Activated CD8-positive, alpha-beta memory T cell treated with anti-CD3 and anti-CD28 coated beads, Interleukin-2, amount 10 ng/mL, durations not matched to agents 7 days and 5 days (primary cell): ENCODE results near the gene MPPED1. TPM values are rescaled to one million over a fixed set of nuclear protein-coding genes. Genes with fewer than 3 reads are reported as not detected.

ENCODE experiments used
- ATAC-seq: fragments of 150-1000 bp; cut with Tn5 transposase; one replicate; pipeline ENCODE4 v1.10.0; 2021; ENCODE audit warnings: moderate library complexity
- CTCF ChIA-PET: fragments of 350-600 bp; sonication (Branson Sonifier 250); formaldehyde crosslinking; loops from one replicate; lab custom pipeline; 2021; ENCODE audit warnings: antibody characterized with exemption; lab: Charles Lee
- DNase-seq: peaks from one replicate; pipeline ENCODE4 v3.0.0-alpha.2; 2020
- H3K27ac Mint-ChIP-seq: one replicate; pipeline ENCODE4 v1.8.0; 2021; ENCODE audit warnings: mild to moderate bottlenecking, mixed read lengths
- H3K27me3 Mint-ChIP-seq: one replicate; pipeline ENCODE4 v1.8.0; 2021; ENCODE audit warnings: mixed read lengths
- H3K36me3 Mint-ChIP-seq: one replicate; pipeline ENCODE4 v1.8.0; 2021; ENCODE audit warnings: mild to moderate bottlenecking, mixed read lengths
- H3K4me1 Mint-ChIP-seq: one replicate; pipeline ENCODE4 v1.8.0; 2021; ENCODE audit warnings: mixed read lengths
- H3K4me3 Mint-ChIP-seq: one replicate; pipeline ENCODE4 v1.8.0; 2021; ENCODE audit warnings: mild to moderate bottlenecking, moderate library complexity, mixed read lengths
- H3K9me3 Mint-ChIP-seq: one replicate; pipeline ENCODE4 v1.8.0; 2022; ENCODE audit warnings: low read depth, mixed read lengths
- total RNA-seq, 2 experiments: library from RNA; stranded (reverse); gene quantifications; one replicate each; pipeline ENCODE4 v1.2.3, GENCODE V29; 2021

Gene MPPED1
- total RNA-seq, 2 experiments from 2014 or later, result not detected

GRCh38 chr22:43396321-43396933, 15.4 kb upstream of the MPPED1 start:
- DNase-seq (no peak), ATAC-seq (no peak)
- Mint-ChIP-seq H3K4me1 (no peaks in the 10 kb centered on the region), H3K9me3 (no peaks in the 10 kb centered on the region), H3K36me3 (no peaks in the 10 kb centered on the region), H3K27ac (no peak overlapping the region), H3K27me3 (peaks cover 6% of the 10 kb centered on the region), H3K4me3 (no peak overlapping the region)
- CTCF ChIA-PET, result interaction anchor here (0.7 kb wide), 1 partner anchor 140 kb away, joined by 3 read pairs; no protein-coding TSS in a partner anchor

GRCh38 chr22:43396934-43397457, 14.8 kb upstream of the MPPED1 start:
- no peak for DNase-seq
- ATAC-seq, result no peak
- H3K4me1 Mint-ChIP-seq, result no peaks in the 10 kb centered on the region
- CTCF ChIA-PET, result no interaction called here
- H3K4me3 Mint-ChIP-seq, result no peak overlapping the region
- no peaks in the 10 kb centered on the region for H3K9me3 Mint-ChIP-seq
- no peak overlapping the region for H3K27ac Mint-ChIP-seq
- H3K27me3 Mint-ChIP-seq, result peaks cover 6% of the 10 kb centered on the region
- no peaks in the 10 kb centered on the region for H3K36me3 Mint-ChIP-seq

GRCh38 chr22:43397766-43398165, 14.0 kb upstream of the MPPED1 start:
- no peaks in the 10 kb centered on the region for H3K9me3 Mint-ChIP-seq
- no peak for ATAC-seq
- H3K4me3 Mint-ChIP-seq, result no peak overlapping the region
- DNase-seq, result no peak
- no peaks in the 10 kb centered on the region for H3K4me1 Mint-ChIP-seq
- CTCF ChIA-PET, result no interaction called here
- H3K27ac Mint-ChIP-seq, result no peak overlapping the region
- H3K36me3 Mint-ChIP-seq, result no peaks in the 10 kb centered on the region
- peaks cover 6% of the 10 kb centered on the region for H3K27me3 Mint-ChIP-seq

- H3K4me1 Mint-ChIP-seq, result no peaks in the 10 kb centered on the region
- H3K4me3 Mint-ChIP-seq, result no peak overlapping the region
- CTCF ChIA-PET, result no interaction called here
- ATAC-seq (no peak), DNase-seq (no peak)
- no peaks in the 10 kb centered on the region for H3K36me3 Mint-ChIP-seq
- H3K9me3 Mint-ChIP-seq, result no peaks in the 10 kb centered on the region
- peaks cover 6% of the 10 kb centered on the region for H3K27me3 Mint-ChIP-seq
- no peak overlapping the region for H3K27ac Mint-ChIP-seq
Measured at GRCh38 chr22:43398246-43398645, 13.6 kb upstream of the MPPED1 start.

GRCh38 chr22:43398910-43399309, 12.9 kb upstream of the MPPED1 start:
- DNase-seq, result no peak
- no peak for ATAC-seq
- no peaks in the 10 kb centered on the region for H3K4me1 Mint-ChIP-seq
- CTCF ChIA-PET, result no interaction called here
- no peak overlapping the region for H3K4me3 Mint-ChIP-seq
- H3K36me3 Mint-ChIP-seq, result no peaks in the 10 kb centered on the region
- no peaks in the 10 kb centered on the region for H3K9me3 Mint-ChIP-seq
- H3K27ac Mint-ChIP-seq, result no peak overlapping the region
- H3K27me3 Mint-ChIP-seq, result peaks cover 9% of the 10 kb centered on the region

- CTCF ChIA-PET, result no interaction called here
- no peak overlapping the region for H3K27ac Mint-ChIP-seq
- ATAC-seq, result no peak
- H3K9me3 Mint-ChIP-seq, result no peaks in the 10 kb centered on the region
- H3K4me3 Mint-ChIP-seq, result no peak overlapping the region
- H3K27me3 Mint-ChIP-seq, result peaks cover 9% of the 10 kb centered on the region
- no peaks in the 10 kb centered on the region for H3K4me1 Mint-ChIP-seq
- DNase-seq, result no peak
- no peaks in the 10 kb centered on the region for H3K36me3 Mint-ChIP-seq
Measured at GRCh38 chr22:43399338-43399979, 12.4 kb upstream of the MPPED1 start.

- DNase-seq, result no peak
- no peaks in the 10 kb centered on the region for H3K9me3 Mint-ChIP-seq
Measured at GRCh38 chr22:43399980-43400358, 11.8 kb upstream of the MPPED1 start.

GRCh38 chr22:43400449-43400848, 11.4 kb upstream of the MPPED1 start:
- Mint-ChIP-seq H3K9me3 (no peaks in the 10 kb centered on the region), H3K4me3 (no peak overlapping the region), H3K4me1 (no peaks in the 10 kb centered on the region), H3K36me3 (no peaks in the 10 kb centered on the region), H3K27me3 (peaks cover 9% of the 10 kb centered on the region), H3K27ac (no peak overlapping the region)
- CTCF ChIA-PET, result no interaction called here
- no peak for DNase-seq
- ATAC-seq, result no peak

More at GRCh38 chr22:43399980-43400358, 11.8 kb upstream of the MPPED1 start:
- Mint-ChIP-seq H3K36me3 (no peaks in the 10 kb centered on the region), H3K4me3 (no peak overlapping the region), H3K4me1 (no peaks in the 10 kb centered on the region), H3K27me3 (peaks cover 9% of the 10 kb centered on the region), H3K27ac (no peak overlapping the region)
- no peak for ATAC-seq
- CTCF ChIA-PET, result no interaction called here

GRCh38 chr22:43401233-43401632, 10.6 kb upstream of the MPPED1 start:
- no peak for DNase-seq
- Mint-ChIP-seq H3K4me1 (no peaks in the 10 kb centered on the region), H3K27me3 (peaks cover 9% of the 10 kb centered on the region), H3K9me3 (no peaks in the 10 kb centered on the region), H3K27ac (no peak overlapping the region), H3K4me3 (no peak overlapping the region), H3K36me3 (no peaks in the 10 kb centered on the region)
- CTCF ChIA-PET, result interaction anchor here (0.7 kb wide), 1 partner anchor 13 kb away, joined by 3 read pairs; no protein-coding TSS in a partner anchor
- no peak for ATAC-seq

- no peak for ATAC-seq
- DNase-seq, result no peak
- Mint-ChIP-seq H3K9me3 (no peaks in the 10 kb centered on the region), H3K4me3 (no peak overlapping the region), H3K27ac (no peak overlapping the region), H3K27me3 (peaks cover 9% of the 10 kb centered on the region), H3K36me3 (no peaks in the 10 kb centered on the region), H3K4me1 (no peaks in the 10 kb centered on the region)
- CTCF ChIA-PET, result interaction anchor here (0.7 kb wide), 1 partner anchor 13 kb away, joined by 3 read pairs; no protein-coding TSS in a partner anchor
Measured at GRCh38 chr22:43401661-43402060, 10.2 kb upstream of the MPPED1 start.

- Mint-ChIP-seq H3K4me3 (no peak overlapping the region), H3K4me1 (no peaks in the 10 kb centered on the region), H3K9me3 (no peaks in the 10 kb centered on the region), H3K27me3 (peaks cover 7% of the 10 kb centered on the region), H3K36me3 (no peaks in the 10 kb centered on the region), H3K27ac (no peak overlapping the region)
- CTCF ChIA-PET, result no interaction called here
- DNase-seq (no peak), ATAC-seq (no peak)
Measured at GRCh38 chr22:43402128-43402527, 9.7 kb upstream of the MPPED1 start.

GRCh38 chr22:43404673-43405385, 7.0 kb upstream of the MPPED1 start:
- no peaks in the 10 kb centered on the region for H3K36me3 Mint-ChIP-seq
- peaks cover 14% of the 10 kb centered on the region for H3K27me3 Mint-ChIP-seq
- H3K4me3 Mint-ChIP-seq, result no peak overlapping the region
- H3K27ac Mint-ChIP-seq, result no peak overlapping the region
- DNase-seq, result no peak
- CTCF ChIA-PET, result interaction anchor here (1.1 kb wide), 1 partner anchor 19 kb away, joined by 3 read pairs; no protein-coding TSS in a partner anchor
- no peaks in the 10 kb centered on the region for H3K9me3 Mint-ChIP-seq
- H3K4me1 Mint-ChIP-seq, result no peaks in the 10 kb centered on the region
- no peak for ATAC-seq

GRCh38 chr22:43406186-43406790, 5.5 kb upstream of the MPPED1 start:
- Mint-ChIP-seq H3K4me3 (no peak overlapping the region), H3K4me1 (no peaks in the 10 kb centered on the region), H3K27ac (no peak overlapping the region), H3K27me3 (peaks cover 28% of the 10 kb centered on the region), H3K36me3 (no peaks in the 10 kb centered on the region), H3K9me3 (no peaks in the 10 kb centered on the region)
- no peak for DNase-seq
- no peak for ATAC-seq
- CTCF ChIA-PET, result no interaction called here
